GM12872 (cell line): ENCODE data around the gene ASIC1.

Experiments
- TF ChIP-seq, protein P1 (sequence below): IDR thresholded peaks from 3 replicates; pipeline ENCODE4 v1.5.1; 2011; ENCODE audit warnings: low read depth, mild to moderate bottlenecking, low read length, moderate library complexity; ENCODE audit not compliant: insufficient read depth

The ASIC1 gene

DNA sequence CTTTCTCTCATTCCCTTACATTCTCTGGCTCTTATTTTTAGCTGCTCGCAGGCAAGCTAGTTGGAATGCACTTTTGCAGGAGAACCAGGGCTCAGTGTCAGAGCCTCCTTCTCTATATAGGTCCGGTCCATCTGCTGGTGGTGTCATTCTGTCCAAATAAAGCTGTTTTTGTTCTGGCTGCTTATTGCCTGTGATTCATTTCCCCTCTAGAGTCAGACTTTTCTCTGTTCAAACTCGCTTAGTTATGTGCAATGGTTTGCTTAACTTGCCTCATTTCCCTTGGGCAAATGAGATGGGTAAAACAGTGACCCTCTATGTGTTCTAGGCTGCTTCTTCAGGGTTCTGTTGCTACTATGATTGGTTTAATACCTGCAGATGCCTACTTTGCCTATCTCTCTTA lies 30.6 kb downstream of the ASIC1 start:
- TF ChIP-seq, protein P1, sequence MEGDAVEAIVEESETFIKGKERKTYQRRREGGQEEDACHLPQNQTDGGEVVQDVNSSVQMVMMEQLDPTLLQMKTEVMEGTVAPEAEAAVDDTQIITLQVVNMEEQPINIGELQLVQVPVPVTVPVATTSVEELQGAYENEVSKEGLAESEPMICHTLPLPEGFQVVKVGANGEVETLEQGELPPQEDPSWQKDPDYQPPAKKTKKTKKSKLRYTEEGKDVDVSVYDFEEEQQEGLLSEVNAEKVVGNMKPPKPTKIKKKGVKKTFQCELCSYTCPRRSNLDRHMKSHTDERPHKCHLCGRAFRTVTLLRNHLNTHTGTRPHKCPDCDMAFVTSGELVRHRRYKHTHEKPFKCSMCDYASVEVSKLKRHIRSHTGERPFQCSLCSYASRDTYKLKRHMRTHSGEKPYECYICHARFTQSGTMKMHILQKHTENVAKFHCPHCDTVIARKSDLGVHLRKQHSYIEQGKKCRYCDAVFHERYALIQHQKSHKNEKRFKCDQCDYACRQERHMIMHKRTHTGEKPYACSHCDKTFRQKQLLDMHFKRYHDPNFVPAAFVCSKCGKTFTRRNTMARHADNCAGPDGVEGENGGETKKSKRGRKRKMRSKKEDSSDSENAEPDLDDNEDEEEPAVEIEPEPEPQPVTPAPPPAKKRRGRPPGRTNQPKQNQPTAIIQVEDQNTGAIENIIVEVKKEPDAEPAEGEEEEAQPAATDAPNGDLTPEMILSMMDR = no peak

DNA sequence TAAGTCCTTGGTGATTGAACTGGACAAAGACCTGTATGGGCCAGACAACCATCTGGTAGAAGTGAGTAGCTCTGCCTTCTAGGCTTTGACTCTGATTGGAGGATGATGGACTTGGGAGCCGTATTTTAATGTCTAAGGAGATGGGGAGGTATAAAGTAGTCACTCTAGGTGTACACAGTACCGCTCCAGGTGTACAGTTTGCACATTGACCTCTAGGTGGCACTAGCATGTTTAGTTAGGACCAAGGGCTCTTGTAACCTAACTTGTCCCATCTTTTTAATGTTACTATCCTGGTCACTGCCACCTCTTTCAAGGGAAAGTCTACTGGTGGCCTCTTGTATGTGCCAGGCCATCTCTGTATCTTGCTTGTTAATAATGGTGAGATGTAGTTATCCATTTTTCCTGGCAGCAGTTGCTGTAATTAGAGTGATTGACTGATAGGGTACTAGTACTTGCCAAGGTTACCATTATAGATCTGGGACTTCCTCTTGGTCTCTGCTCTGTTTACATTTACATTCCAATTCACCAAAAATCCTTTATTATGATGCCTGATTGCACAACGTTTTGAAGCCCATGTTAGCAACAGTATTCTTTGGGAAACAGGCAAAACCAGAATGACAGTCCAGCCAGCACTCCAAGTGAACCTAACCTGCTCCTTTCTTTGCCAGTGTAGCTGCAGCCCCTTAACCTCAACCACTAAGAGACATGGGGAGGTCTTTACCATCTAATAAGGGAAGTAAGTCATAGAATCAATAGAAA lies 31.4 kb downstream of the ASIC1 start:
- TF ChIP-seq, protein P1 = peak; percentile 92

DNA sequence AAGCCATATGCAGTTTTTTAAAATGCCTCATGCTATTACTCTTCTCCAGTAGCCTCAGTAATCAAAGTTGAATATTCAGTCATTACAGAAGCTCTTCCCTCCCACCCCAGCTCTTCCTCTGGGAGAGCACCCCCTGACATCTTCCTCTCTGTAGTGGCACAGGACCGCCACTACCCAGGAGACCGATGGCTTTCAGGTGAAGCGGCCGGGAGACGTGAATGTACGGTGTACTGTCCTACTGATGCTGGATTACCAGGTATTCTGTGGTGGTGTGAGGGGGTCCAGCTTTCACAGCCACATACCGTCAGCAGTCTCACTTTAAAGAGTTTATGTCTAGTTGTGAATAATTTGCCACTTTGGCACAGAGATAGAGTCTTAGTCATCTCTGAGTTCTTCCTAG lies 32.3 kb downstream of the ASIC1 start:
- TF ChIP-seq, protein P1 = no peak

DNA sequence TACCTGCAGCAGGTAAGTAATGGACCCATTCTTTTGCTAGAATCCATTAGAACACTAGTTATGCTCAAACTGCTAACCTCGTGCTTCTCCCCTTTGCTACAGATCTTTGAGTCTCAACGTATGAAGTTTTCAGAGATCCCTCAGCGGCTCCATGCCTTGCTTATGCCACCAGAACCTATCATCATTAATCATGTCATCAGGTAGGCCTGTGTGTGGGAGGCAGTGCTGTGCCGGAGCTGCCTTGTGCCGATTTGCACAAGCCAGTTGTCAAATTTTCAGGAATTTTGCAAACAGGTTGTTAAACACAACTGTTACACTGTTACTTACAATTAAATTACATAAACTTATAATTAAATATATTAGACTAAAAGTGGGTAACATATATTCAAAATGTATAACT lies 33.0 kb downstream of the ASIC1 start:
- TF ChIP-seq, protein P1 = no peak

DNA sequence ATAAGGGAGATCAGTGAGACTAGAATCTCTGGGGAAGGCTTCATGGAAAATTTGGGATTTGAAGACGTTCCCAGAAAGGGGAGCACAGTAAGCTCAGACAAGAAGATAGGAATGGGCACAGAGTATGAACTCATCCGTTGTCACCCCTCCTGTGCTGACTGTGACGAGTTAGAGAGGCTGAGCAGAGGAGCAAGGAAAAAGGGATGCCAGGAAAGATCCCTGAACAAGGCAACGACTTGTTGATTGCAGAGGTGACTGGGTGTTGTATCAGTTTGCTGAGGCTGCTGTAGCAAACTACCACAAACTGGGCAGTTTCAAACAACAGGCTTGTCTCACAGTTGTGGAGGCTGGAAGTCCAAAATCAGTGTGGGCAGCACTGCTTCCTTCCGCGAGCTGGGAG lies 40.6 kb downstream of the ASIC1 start:
- TF ChIP-seq, protein P1 = no peak

DNA sequence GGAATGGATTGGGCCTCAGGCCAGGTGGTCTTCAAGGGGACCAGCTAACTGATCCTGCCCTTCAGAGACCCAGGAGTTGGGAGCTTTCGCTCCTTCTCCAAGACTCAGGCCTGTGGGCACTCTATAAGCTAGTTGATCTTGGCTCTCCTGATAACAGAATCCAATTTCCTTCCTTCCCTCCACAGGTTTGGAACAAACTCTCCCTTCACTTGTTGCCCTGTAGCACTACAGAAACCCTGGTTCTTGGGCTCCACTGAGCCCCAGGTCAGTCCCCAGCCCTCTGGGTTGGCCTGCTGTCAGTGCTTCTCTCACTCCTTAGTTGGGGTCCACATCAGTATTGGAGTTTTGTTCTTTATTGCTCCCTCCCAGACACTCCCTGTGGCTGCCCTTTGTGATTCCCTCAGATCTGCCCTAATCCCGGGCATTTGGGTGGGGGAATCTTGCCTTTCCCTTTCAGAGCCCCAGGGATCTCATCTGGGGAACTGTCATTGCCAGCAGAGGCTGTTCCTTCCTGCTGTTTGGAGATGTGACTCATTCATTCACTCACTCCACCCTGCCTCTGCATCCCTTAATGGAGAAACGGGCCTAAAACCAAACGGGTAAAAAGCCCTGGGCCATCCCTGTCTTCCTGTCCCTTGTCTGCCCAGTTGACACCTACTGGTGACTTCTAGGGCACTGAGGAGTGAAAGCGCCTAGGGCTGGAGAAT lies 42.1 kb downstream of the ASIC1 start:
- TF ChIP-seq, protein P1 = no peak

DNA sequence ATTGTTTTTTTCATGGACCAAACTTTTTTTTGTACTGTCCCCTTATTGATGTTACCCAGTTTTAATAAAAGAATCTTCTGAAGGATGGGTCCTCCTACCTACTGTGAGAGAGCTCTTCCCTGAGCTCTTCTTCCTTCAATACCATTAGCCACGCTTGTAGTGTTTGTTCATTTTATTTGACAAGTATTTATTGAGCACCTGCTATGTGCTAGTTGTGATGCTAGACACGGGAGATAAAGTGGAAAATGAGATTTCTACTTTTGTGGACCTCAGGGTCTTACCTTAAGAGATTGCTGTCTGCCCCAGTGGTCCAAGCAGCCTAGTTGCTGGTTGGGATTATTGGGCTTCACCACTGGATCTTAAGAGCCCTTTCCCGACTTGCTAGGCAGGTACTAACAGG lies 43.2 kb downstream of the ASIC1 start:
- TF ChIP-seq, protein P1 = no peak
